HG03457 (cell line): ENCODE measurements around the gene CTF1.

Experiments used
- ATAC-seq: cut with Tn5 transposase; IDR thresholded peaks from one replicate; pipeline ENCODE4 v1.9.1; 2021; ENCODE audit warnings: moderate number of reproducible peaks; ENCODE audit not compliant: unreplicated experiment

The CTF1 gene

DNA sequence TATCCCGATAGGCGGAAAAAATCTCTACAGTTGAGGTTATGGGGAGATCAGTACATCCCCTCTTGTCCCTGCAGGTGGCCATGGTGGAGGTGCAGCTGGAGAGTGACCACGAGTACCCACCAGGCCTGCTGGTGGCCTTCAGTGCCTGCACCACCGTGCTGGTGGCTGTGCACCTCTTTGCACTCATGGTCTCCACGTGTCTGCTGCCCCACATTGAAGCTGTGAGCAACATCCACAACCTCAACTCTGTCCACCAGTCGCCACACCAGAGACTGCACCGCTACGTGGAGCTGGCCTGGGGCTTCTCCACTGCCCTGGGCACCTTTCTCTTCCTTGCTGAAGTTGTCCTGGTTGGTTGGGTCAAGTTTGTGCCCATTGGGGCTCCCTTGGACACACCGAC, 56.7 kb downstream of the CTF1 start:
- no peak for ATAC-seq
